NB4 (cell line): ENCODE measurements around the gene CALM3.
"Not testable (repeated sequence)": the region's sequence is repeated elsewhere in the genome, so short reads cannot be mapped to it uniquely, and the experiment has no call there.

ENCODE experiments used
- CTCF ChIP-seq: IDR thresholded peaks from one replicate; pipeline ENCODE4 v1.5.1; 2012; ENCODE audit warnings: low read depth, low read length
- MAX ChIP-seq: IDR thresholded peaks from 2 replicates; pipeline ENCODE4 v1.6.1; 2011; ENCODE audit warnings: low read depth, low read length

- not testable (repeated sequence) for TF ChIP-seq CTCF, MAX
These were observed 41.5 kb upstream of the CALM3 start for GRCh38 chr19:46559675-46560074.
